ENCODE data around the gene INPP5A. TPM values are rescaled to one million over a fixed set of nuclear protein-coding genes. Genes with fewer than 3 reads are reported as not detected.

Gene INPP5A
- total and polyA plus RNA-seq, 4 donors, result 12.4 to 39.9 (median 28.2) TPM

- TF ChIP-seq CTCF (IDR thresholded peaks at IDR 0.05; ENCODE audit: control extremely low read depth, extremely low read depth), result no peak
- H3K4me3 ChIP-seq, result no peak overlapping the region
- H3K9me3 ChIP-seq (ENCODE audit: control insufficient read depth in 4 of 4, insufficient read depth in 3 of 4, low read length in 3 of 4), result peaks cover 0 to 5% (median 0%) of the 10 kb centered on the region in 4 donors
- H3K9ac ChIP-seq (ENCODE audit: insufficient read depth in 1 of 2, low read length in 2 of 2), result no peak overlapping the region
- DNase-seq (peak; percentile 17 to 46 (median 24)), ATAC-seq (ENCODE audit: insufficient read depth, low FRiP score) (peak; percentile 12)
- WGBS, 2 donors, result 2 to 3% methylated on average over 61 to 79 of the region's 80 CpGs
- peaks cover 0 to 13% (median 0%) of the 10 kb centered on the region in 5 donors for H3K4me1 ChIP-seq (ENCODE audit: control insufficient read depth in 5 of 5, insufficient read depth in 5 of 5, low read length in 5 of 5)
- peaks cover 18 to 52% (median 41%) of the 10 kb centered on the region in 3 donors for H3K27me3 ChIP-seq (ENCODE audit: control insufficient read depth in 3 of 3, insufficient read depth in 3 of 3, low read length in 2 of 3)
- peaks cover 0 to 4% (median 2%) of the 10 kb centered on the region in 4 donors for H3K36me3 ChIP-seq (ENCODE audit: control insufficient read depth in 4 of 4, insufficient read depth in 4 of 4, low read length in 4 of 4)
- no peak overlapping the region for H3K27ac ChIP-seq (ENCODE audit: low read depth in 1 of 2, low read length in 1 of 2)
Measured at GRCh38 chr10:132787495-132788179, 250.1 kb downstream of the INPP5A start.

GRCh38 chr10:132788180-132788830 lies 250.7 kb downstream of the INPP5A start:
- Histone ChIP-seq H3K4me3 (no peak overlapping the region), H3K9me3 (ENCODE audit: control insufficient read depth in 4 of 4, insufficient read depth in 3 of 4, low read length in 3 of 4) (peaks cover 0 to 2% (median 0%) of the 10 kb centered on the region in 4 donors), H3K4me1 (ENCODE audit: control insufficient read depth in 5 of 5, insufficient read depth in 5 of 5, low read length in 5 of 5) (peaks cover 0 to 13% (median 0%) of the 10 kb centered on the region in 5 donors), H3K27me3 (ENCODE audit: control insufficient read depth in 3 of 3, insufficient read depth in 3 of 3, low read length in 2 of 3) (peaks cover 12 to 52% (median 34%) of the 10 kb centered on the region in 3 donors), H3K36me3 (ENCODE audit: control insufficient read depth in 4 of 4, insufficient read depth in 4 of 4, low read length in 4 of 4) (peaks cover 0 to 3% (median under 1%) of the 10 kb centered on the region in 4 donors), H3K9ac (ENCODE audit: insufficient read depth in 1 of 2, low read length in 2 of 2) (no peak overlapping the region), H3K27ac (ENCODE audit: low read depth in 1 of 2, low read length in 1 of 2) (no peak overlapping the region)
- ATAC-seq (ENCODE audit: insufficient read depth, low FRiP score), result no peak
- TF ChIP-seq CTCF (IDR thresholded peaks at IDR 0.05; ENCODE audit: control extremely low read depth, extremely low read depth), result no peak
- WGBS, 2 donors, result 1 to 4% methylated on average over 44 to 79 of the region's 79 CpGs
- DNase-seq, result peak in 1 of 3 donors; percentile 16

- Histone ChIP-seq H3K4me1 (ENCODE audit: control insufficient read depth in 5 of 5, insufficient read depth in 5 of 5, low read length in 5 of 5) (peaks cover 0 to 13% (median 0%) of the 10 kb centered on the region in 5 donors), H3K27ac (ENCODE audit: low read depth in 1 of 2, low read length in 1 of 2) (no peak overlapping the region), H3K27me3 (ENCODE audit: control insufficient read depth in 3 of 3, insufficient read depth in 3 of 3, low read length in 2 of 3) (peaks cover 8 to 48% (median 29%) of the 10 kb centered on the region in 3 donors), H3K9ac (ENCODE audit: insufficient read depth in 1 of 2, low read length in 2 of 2) (no peak overlapping the region), H3K9me3 (ENCODE audit: control insufficient read depth in 4 of 4, insufficient read depth in 3 of 4, low read length in 3 of 4) (peaks cover 0 to 4% (median 0%) of the 10 kb centered on the region in 4 donors), H3K4me3 (no peak overlapping the region), H3K36me3 (ENCODE audit: control insufficient read depth in 4 of 4, insufficient read depth in 4 of 4, low read length in 4 of 4) (no peaks in the 10 kb centered on the region)
- 5% methylated on average over 28 to 30 of the region's 30 CpGs for WGBS, 2 donors
- TF ChIP-seq CTCF (IDR thresholded peaks at IDR 0.05; ENCODE audit: control extremely low read depth, extremely low read depth), result no peak
- DNase-seq (no peak), ATAC-seq (ENCODE audit: insufficient read depth, low FRiP score) (no peak)
Measured at GRCh38 chr10:132788831-132789219, 251.2 kb downstream of the INPP5A start.
